ENCODE measurements around the gene ERVMER34-1. TPM values are rescaled to one million over a fixed set of nuclear protein-coding genes. Genes with fewer than 3 reads are reported as not detected.

Gene ERVMER34-1
- total RNA-seq, 1 experiment from 2014 or later = 0.32 TPM

- ChIA-PET CTCF (no interaction called here), POLR2A (ENCODE audit: low non-redundant PET) (no interaction called here)
- Histone ChIP-seq H3K36me3 (ENCODE audit: insufficient read depth, low read length, poor library complexity, severe bottlenecking) (no peaks in the 10 kb centered on the region), H3K4me1 (ENCODE audit: insufficient read depth, low read length, poor library complexity, severe bottlenecking) (no peaks in the 10 kb centered on the region), H3K27ac (ENCODE audit: low read depth, low read length, poor library complexity, severe bottlenecking) (no peak overlapping the region), H3K9me3 (ENCODE audit: low read depth, low read length, poor library complexity, severe bottlenecking) (no peaks in the 10 kb centered on the region), H3K4me3 (ENCODE audit: low read depth, low read length, poor library complexity, severe bottlenecking) (no peak overlapping the region), H3K27me3 (replicated peaks; ENCODE audit: insufficient read depth, low read depth, low read length, poor library complexity) (no peaks in the 10 kb centered on the region)
- intact Hi-C loops (cut with micrococcal nuclease; ENCODE audit: unreplicated experiment) = no loop called here
- BruUV-seq (replicated peaks) = no TSS peak
- TF ChIP-seq EZH2 (IDR thresholded peaks at IDR 0.05; ENCODE audit: borderline replicate concordance, low read depth, low read length, poor library complexity, severe bottlenecking) = no peak
- TF ChIP-seq, protein P1, sequence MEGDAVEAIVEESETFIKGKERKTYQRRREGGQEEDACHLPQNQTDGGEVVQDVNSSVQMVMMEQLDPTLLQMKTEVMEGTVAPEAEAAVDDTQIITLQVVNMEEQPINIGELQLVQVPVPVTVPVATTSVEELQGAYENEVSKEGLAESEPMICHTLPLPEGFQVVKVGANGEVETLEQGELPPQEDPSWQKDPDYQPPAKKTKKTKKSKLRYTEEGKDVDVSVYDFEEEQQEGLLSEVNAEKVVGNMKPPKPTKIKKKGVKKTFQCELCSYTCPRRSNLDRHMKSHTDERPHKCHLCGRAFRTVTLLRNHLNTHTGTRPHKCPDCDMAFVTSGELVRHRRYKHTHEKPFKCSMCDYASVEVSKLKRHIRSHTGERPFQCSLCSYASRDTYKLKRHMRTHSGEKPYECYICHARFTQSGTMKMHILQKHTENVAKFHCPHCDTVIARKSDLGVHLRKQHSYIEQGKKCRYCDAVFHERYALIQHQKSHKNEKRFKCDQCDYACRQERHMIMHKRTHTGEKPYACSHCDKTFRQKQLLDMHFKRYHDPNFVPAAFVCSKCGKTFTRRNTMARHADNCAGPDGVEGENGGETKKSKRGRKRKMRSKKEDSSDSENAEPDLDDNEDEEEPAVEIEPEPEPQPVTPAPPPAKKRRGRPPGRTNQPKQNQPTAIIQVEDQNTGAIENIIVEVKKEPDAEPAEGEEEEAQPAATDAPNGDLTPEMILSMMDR (conservative IDR thresholded peaks at IDR 0.05; ENCODE audit: low read depth, low read length) = no peak
- DNase-seq (ENCODE audit: low spot score) = peak; percentile 26
Observed at GRCh38 chr4:52780617-52781354, 29.6 kb upstream of the ERVMER34-1 start.

GRCh38 chr4:52780206-52780605 lies 29.0 kb upstream of the ERVMER34-1 start:
- no peak for DNase-seq (ENCODE audit: low spot score)
- no TSS peak for BruUV-seq (replicated peaks)
- no peaks in the 10 kb centered on the region for H3K4me1 ChIP-seq (ENCODE audit: insufficient read depth, low read length, poor library complexity, severe bottlenecking)
- POLR2A ChIA-PET (ENCODE audit: low non-redundant PET) = no interaction called here
- no peaks in the 10 kb centered on the region for H3K36me3 ChIP-seq (ENCODE audit: insufficient read depth, low read length, poor library complexity, severe bottlenecking)
- CTCF ChIA-PET = no interaction called here
- no peak overlapping the region for H3K4me3 ChIP-seq (ENCODE audit: low read depth, low read length, poor library complexity, severe bottlenecking)
- no peak for TF ChIP-seq EZH2 (IDR thresholded peaks at IDR 0.05; ENCODE audit: borderline replicate concordance, low read depth, low read length, poor library complexity, severe bottlenecking)
- TF ChIP-seq, protein P1 (conservative IDR thresholded peaks at IDR 0.05; ENCODE audit: low read depth, low read length) = no peak
- no peaks in the 10 kb centered on the region for H3K9me3 ChIP-seq (ENCODE audit: low read depth, low read length, poor library complexity, severe bottlenecking)
- H3K27ac ChIP-seq (ENCODE audit: low read depth, low read length, poor library complexity, severe bottlenecking) = no peak overlapping the region
- intact Hi-C loops (cut with micrococcal nuclease; ENCODE audit: unreplicated experiment) = no loop called here
- no peaks in the 10 kb centered on the region for H3K27me3 ChIP-seq (replicated peaks; ENCODE audit: insufficient read depth, low read depth, low read length, poor library complexity)

DNA sequence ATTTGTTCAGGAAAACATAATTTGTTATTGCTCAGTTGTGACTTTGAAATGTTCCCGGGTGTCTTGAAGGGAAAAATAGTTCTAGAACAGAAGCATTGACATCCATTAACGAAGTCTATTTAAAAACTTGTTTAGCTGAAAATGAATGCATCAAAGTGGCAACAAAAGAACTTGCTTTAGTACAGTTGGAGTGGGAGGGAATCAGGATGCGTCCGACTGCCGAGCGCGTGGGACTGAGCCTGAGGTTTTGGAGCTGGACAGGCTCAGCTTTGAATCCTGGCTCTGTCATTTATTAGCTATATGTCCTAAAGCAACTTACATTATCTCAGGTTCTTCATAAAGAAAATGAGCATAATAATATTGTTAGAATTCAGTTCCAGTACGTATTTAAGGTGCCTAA lies 9.0 kb upstream of the ERVMER34-1 start:
- Histone ChIP-seq H3K36me3 (ENCODE audit: insufficient read depth, low read length, poor library complexity, severe bottlenecking) (no peaks in the 10 kb centered on the region), H3K4me1 (ENCODE audit: insufficient read depth, low read length, poor library complexity, severe bottlenecking) (no peaks in the 10 kb centered on the region), H3K9me3 (ENCODE audit: low read depth, low read length, poor library complexity, severe bottlenecking) (no peaks in the 10 kb centered on the region), H3K27me3 (replicated peaks; ENCODE audit: insufficient read depth, low read depth, low read length, poor library complexity) (no peaks in the 10 kb centered on the region), H3K27ac (ENCODE audit: low read depth, low read length, poor library complexity, severe bottlenecking) (no peak overlapping the region), H3K4me3 (ENCODE audit: low read depth, low read length, poor library complexity, severe bottlenecking) (no peak overlapping the region)
- BruUV-seq (replicated peaks) = no TSS peak
- TF ChIP-seq, protein P1 (conservative IDR thresholded peaks at IDR 0.05; ENCODE audit: low read depth, low read length) = no peak
- TF ChIP-seq EZH2 (IDR thresholded peaks at IDR 0.05; ENCODE audit: borderline replicate concordance, low read depth, low read length, poor library complexity, severe bottlenecking) = no peak
- ChIA-PET POLR2A (ENCODE audit: low non-redundant PET) (no interaction called here), CTCF (no interaction called here)
- no peak for DNase-seq (ENCODE audit: low spot score)
- intact Hi-C loops (cut with micrococcal nuclease; ENCODE audit: unreplicated experiment) = no loop called here
